MM.1S (cell line): Measurements from ENCODE around the gene DACT2.

Experiments used
- EZH2 ChIP-seq: fragments of 300-600 bp; sonication (generic); optimal IDR thresholded peaks from 2 replicates; pipeline ENCODE3; 2017; ENCODE audit warnings: low read depth, mild to moderate bottlenecking, antibody characterized with exemption, low read length, mixed read lengths
- EZH2phosphoT487 ChIP-seq: fragments of 300-600 bp; sonication (generic); IDR thresholded peaks from 2 replicates; pipeline ENCODE4 v1.6.1; 2018; ENCODE audit warnings: antibody characterized with exemption, low read length
- TF ChIP-seq, protein P1 (sequence below): fragments of 300-600 bp; sonication (generic); IDR thresholded peaks from 2 replicates; pipeline ENCODE4 v1.5.1; 2016; ENCODE audit warnings: antibody characterized with exemption, low read length, mixed read lengths

GRCh38 chr6:168363811-168364792 lies 44.5 kb upstream of the DACT2 start:
- TF ChIP-seq, protein P1, sequence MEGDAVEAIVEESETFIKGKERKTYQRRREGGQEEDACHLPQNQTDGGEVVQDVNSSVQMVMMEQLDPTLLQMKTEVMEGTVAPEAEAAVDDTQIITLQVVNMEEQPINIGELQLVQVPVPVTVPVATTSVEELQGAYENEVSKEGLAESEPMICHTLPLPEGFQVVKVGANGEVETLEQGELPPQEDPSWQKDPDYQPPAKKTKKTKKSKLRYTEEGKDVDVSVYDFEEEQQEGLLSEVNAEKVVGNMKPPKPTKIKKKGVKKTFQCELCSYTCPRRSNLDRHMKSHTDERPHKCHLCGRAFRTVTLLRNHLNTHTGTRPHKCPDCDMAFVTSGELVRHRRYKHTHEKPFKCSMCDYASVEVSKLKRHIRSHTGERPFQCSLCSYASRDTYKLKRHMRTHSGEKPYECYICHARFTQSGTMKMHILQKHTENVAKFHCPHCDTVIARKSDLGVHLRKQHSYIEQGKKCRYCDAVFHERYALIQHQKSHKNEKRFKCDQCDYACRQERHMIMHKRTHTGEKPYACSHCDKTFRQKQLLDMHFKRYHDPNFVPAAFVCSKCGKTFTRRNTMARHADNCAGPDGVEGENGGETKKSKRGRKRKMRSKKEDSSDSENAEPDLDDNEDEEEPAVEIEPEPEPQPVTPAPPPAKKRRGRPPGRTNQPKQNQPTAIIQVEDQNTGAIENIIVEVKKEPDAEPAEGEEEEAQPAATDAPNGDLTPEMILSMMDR = no peak
- TF ChIP-seq EZH2phosphoT487 = no peak
- no peak for TF ChIP-seq EZH2
